ENCODE results near the gene CHST6.
"Not testable (repeated sequence)": the region's sequence is repeated elsewhere in the genome, so short reads cannot be mapped to it uniquely, and the experiment has no call there.

The CHST6 gene

DNA sequence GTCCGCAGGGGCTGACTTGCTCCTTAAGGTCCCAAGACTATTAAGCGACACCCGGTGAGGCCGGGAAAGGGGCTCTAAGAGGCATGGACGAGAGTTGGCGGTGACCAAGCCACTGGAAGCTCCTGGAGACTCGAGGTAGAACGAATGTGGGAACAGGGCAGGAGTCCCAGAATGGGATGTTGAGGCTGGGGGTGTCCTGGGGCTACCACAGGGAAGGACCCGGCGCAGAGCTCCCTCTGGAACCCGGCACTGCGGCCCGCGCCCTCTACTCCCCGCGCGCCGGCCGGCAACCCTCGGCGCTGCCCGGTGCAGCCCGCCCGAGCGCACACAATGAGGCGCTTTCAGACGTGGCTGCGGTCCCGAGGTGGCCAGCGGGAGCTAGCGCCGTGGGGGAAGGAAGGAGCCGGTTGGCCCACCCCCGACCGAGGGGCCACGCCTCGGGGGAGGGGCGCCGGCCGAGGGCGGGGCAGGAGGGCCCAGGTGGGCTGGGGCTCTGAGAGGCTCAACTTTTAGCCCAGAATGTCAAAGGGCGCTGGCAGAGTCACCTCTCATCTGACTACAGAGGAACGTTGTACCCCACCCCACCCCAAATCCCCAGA lies at the start of gene CHST6:
CHST6 (minus strand) TSS at position 366 of the 599 bp plus-strand sequence. CDS start 15,613 bp downstream, outside the sequence.
- peak; percentile 81 for DNase-seq (ENCODE audit: low spot score)

DNA sequence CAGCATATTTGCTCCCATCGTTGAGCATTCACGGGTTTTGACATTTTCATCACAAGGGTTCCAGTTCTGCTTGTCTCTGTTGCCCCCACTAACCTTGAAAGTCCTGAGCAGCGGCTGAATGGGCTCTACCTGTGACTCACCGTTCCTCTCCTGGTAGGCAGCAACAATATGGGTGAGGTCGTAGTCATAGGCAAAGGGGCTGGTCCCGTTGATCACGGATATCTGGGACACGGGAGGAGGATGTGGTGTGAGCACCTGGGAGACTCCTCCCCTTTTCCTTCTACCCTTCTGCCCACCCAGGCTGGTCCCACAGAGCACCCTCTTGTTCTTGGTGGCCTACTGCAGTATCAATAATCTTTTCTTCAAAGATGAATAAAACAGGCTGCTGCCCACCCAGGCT lies 47.2 kb upstream of the CHST6 start:
- DNase-seq (ENCODE audit: low spot score): not testable (repeated sequence)

DNA sequence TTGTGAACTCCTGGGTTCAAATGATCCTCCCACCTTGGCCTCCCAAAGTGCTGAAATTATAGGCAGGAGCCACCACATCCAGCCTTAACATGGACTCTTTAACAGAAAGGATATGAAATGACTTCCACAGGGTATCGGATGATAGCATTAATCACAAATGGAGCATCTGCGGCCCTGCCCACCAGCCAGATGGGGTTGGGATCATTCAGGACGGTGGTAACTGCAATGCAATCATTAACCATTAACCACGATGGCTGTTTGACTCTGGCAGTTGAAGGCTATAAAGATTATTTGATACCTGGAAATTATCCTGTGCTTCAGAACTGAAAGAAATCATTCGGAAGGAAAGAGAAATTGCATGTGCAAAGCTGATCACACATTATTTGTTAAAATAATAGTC lies 46.0 kb upstream of the CHST6 start:
- no peak for DNase-seq (ENCODE audit: low spot score)

DNA sequence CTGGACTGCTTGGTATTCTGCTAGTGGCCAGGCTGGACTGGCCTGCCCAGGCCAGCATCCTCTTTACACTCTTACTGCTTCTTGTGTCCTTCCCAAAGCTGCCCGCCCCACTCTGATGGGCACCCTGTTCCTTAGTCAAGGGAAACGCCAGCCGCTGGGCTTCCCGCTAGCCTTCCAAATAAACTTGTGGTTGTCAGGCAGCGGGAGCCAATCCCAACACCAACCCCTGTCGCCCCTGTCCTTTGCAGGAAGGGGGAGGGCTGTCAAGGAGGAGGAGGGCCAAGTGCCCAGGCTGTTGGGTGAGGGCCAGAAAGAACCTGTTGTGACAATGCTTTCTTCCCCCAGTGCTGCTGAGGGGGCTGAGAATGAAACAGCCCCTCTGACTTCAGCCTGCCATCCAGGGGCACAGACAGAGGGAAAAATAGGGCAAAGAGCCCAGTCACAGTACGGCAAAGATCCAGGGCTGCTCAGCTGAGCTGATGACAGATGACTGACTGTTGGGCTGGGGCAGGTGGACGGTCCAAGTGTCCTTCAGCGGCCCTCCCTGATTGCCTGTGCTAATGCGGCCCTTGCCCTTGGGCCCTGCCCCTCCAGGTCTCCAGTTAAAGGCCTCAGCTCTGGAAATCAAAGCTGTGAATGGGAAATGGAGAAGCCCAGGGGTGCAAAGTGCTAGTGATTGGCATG lies 43.8 kb upstream of the CHST6 start:
- not testable (repeated sequence) for DNase-seq (ENCODE audit: low spot score)

DNA sequence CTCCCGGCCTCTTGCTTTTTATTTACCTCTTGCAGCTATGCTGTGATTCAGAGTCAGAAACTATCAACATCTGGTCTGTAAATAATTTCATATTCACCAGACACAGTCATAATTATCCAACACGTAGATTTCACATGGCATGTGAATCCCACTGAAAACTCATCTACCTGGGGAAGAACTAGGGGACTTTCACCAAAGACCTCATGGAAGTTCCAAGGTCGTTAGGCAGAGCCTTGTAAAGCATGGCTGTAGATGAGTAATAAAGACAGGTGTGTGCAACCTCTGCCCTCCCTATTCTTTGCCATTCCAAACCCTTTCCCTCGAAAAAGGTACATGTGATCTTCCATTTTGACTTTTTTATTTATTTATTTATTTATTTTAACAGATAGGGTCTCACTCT lies 42.5 kb upstream of the CHST6 start:
- DNase-seq (ENCODE audit: low spot score): no peak

DNA sequence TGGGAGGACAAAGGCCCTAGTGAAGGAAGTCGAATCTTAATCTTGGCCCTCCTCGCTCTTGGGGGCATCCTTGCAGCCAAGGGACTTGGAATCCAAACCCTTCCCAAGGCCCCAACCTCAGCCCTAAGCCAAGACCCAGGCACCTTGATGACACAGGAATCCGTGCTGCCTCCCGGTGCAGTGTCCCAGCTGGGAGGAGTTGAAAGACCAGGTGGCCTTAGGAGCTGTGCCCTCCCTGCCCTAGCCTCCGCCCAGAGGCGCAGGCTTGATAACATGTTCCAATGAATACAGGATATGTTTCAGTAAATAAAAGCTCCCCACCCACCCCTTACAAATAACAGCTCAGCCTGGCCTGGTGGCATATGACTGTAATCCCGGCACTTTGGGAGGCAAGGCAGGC lies 40.7 kb upstream of the CHST6 start, which contains the start of gene CHST5:
CHST5 (minus strand) TSS at position 208 of the 400 bp plus-strand sequence. CDS start 5,724 bp downstream, outside the sequence.
- no peak for DNase-seq (ENCODE audit: low spot score)

DNA sequence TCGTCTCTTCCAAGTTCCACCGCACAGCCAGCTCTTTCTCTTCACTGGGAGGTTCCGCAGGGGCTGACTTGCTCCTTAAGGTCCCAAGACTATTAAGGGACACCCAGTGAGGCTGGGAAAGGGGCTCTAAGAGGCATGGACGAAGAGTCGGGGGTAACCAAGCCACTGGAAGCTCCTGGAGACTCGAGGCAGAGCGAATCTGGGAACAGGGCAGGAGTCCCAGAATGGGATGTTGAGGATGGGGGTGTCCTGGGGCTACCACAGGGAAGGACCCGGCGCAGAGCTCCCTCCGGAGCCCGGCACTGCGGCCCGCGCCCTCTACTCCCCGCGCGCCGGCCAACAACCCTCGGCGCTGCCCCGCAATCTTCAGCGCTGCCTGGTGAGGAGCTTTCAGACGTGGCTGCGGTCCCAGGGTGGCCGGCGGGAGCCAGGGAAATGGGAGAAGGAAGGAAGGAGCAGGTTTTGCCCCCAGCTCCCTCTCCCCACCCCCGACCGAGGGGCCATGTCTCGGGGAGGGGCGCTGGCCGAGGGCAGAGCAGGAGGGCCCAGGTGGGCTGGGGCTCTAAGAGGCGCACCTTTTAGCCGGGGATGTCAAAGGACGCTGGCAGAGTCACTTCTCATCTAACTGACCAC lies 40.1 kb upstream of the CHST6 start:
- no peak for DNase-seq (ENCODE audit: low spot score)

DNA sequence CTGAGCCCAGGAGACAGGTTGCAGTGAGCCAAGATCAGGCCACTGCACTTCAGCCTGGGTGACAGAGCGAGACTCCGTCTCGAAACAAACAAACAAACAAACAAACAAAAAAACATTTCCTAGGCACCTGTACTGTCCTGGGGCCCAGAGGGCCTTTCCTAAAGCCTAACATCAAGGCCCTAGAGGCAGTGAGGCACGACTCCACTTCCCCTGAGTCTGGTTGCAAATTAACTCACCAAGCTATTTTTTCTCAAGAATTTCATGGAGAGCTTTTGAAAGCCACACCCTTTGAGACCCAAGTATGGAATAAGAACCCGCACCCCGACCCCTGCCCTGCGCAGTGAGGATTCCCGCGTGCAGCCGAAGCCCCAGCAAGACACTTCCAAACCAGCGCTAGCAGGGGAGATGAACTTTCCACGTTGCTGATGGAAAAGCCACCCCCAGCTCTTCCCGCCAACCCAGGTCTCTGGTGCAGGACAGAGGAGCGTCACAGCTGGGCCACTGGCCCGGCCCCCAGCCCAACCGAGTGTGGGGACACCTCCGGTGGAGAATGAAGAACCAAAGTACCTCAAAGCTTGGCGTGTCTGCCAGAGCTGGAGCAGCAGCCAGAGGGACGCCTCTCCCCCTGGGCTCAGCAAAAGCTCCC lies 39.4 kb upstream of the CHST6 start:
- no peak for DNase-seq (ENCODE audit: low spot score)

DNA sequence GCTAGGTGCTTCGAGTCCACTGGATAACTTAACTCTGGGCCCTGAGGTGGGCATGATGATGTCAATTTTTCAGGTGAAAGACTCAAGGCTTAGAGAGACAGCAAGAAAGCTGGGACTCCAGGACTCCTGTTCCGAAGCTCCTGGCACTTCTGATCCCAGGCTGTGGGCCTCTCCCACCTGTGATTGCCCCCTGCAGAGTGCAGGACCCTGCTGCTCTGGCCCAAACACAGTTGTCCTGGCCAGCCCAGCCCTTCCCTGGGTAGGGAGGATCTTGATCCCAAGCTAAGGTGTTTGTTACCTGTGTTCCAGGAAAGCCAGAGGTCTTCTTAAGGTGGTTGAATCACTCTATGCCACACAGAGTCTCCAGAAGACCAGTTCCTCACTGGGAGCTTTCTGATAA lies 37.5 kb upstream of the CHST6 start:
- DNase-seq (ENCODE audit: low spot score): no peak

DNA sequence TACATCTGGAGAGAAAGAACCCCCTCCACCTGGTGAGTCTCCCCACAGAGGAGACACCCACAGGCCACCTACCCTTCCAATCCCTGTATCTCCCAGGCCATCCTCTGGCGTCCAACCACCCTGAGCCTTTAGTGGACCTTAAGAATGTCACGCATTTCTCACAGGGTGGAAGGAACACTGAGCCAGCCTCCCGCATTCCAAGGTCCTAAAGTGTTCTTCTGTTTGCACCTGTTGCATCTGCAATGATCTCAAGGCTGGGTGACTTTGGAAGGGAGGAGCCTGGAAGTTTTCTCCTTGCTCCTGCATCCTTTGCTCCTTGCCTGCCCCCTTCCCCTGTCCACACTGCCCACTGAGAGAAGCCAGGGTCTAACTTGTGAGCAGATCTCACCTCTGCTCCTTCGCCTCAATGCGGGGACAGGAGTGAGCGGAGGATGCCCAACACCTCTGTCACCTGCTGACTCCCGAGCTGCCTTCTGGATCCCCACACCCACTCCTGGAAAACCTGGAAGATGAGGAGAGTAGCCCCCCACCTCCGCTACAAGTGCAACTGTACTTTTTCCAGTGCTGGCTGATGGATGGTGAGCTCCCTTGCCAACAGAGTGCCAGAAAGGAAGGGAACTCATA lies 37.0 kb upstream of the CHST6 start:
- DNase-seq (ENCODE audit: low spot score): no peak

DNA sequence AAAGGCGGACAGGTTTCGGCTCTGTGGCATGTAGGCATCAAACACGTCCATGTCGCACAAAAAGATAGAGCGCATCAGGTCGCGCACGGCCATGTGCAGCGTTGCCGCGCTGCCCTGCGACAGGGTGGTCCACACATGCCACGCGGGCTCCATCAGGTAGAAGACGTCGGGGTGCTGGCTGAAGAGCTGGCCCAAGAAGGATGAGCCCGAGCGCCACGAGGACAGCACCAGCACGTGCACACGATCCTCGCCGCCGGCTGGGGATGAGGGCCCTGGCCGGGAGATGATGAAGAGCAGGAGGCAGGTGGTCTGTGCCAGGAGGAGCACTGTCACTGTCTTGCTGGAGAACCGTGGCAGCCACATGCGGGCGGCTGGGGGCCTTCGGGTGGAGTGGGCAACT lies 34.7 kb upstream of the CHST6 start:
- DNase-seq (ENCODE audit: low spot score): no peak

DNA sequence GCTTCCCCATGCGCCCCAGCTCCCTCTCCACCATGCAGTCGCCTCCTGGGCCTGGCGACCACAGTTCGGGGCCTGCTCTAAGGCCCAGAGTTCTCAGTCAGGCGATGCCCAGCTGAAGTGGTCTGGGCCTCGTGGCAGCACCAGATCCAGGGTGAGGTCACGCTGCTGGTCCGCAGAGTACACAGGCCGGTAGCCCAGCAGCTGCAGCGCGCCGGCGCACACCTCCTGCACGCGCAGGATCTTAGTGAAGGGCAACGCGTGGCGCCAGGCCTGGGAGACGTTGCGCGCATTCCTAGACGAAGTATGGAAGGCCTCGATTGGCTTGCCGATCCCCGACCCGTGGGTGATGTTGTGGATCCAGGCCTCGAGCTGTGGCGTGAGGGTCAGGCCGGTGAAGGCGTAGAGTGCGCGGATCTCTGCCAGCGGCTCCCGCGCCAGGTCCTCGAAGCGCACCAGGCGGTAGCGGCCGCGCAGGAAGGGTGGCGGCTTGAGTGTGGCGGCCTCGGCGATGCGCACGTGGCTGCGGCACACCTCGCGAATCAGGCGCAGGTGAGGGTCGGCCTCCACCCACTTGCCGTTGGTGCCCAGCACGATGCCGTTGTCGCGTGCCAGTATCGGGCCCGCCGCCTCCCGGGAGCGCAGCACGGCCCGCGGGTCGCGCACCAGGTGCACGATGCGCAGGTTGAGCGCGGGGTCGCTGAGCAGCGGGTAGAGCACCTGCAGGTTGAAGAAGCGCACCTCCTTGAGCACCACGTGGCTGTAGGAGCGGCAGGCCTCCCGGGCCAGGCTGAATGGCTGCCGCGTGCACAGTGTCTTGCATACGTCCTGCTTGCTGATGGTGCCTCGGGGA lies 34.0 kb upstream of the CHST6 start:
- DNase-seq (ENCODE audit: low spot score): no peak

DNA sequence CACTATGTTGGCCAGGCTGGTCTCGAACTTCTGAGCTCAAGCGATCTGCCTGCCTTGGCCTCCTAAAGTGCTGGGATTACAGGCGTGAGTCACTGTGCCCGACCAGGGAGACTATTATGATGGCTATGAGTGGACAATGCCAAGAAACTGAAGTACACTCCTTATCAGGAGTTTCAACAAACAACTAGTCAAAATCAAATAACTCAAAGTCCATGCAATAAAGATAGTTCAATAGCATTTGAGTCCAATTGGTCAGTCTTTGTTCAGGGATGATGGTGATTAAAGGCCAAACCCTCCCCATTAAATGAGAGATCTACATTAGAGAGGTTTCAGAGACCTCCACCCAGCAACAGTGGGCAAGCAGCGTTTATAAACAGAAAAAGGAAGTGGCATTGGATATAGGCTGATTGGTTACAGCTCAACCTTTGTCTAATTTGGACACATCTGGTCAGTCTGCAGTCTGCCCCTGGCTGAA lies 32.6 kb upstream of the CHST6 start:
- DNase-seq (ENCODE audit: low spot score): no peak

DNA sequence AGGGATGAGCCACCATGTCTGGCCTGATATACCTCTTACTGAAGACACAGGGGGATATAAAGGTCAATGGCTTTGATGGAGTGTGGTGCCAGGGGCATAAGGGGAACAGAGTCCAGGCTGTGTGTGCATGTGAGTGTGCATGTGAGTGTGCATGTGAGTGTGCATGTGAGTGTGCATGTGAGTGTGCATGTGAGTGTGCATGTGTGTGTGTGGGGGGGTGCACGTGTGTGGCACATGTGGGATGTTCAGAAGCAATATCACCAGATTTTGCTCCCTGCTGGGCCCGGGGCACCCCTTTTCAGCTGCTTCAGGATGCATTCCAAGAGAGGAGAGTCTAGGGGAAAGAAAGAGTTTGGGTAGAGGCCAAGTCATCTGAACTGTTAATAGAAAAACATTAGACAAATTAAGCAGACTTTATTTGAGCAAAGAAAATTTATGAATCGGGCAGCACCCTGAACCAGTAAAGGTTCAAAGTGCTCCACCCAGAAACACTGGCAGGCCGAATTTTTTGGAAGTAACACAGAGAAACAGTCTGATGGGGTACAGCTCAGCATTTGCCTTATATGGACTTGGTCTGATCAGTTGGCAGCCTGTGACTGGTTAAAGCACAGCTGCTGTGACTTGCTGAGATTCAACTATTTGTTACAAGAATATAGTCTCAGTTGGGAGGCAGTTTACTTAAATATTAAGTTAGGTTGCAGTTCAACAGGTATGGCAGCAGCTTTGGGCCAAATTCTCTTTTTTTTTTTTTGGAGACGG lies 31.0 kb upstream of the CHST6 start:
- DNase-seq (ENCODE audit: low spot score): no peak

DNA sequence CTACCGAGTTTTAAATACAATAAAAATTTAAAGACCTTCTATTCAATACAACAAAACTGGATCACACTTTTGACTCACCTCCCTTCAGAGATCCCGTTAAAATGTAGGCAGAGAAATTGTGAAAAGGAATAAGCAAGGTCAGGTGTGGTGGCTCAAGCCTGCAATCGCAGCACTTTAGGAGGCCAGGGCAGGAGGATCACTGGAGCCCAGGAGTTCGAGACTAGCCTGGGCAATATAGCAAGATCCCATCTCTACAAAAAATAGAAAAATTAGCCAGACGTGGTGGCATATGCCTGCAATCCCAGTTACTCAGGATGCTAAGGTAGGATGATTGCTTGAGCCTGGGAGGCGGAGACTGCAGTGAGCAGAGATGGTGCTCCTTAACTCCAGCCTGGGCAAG lies 23.9 kb upstream of the CHST6 start:
- DNase-seq (ENCODE audit: low spot score): no peak

DNA sequence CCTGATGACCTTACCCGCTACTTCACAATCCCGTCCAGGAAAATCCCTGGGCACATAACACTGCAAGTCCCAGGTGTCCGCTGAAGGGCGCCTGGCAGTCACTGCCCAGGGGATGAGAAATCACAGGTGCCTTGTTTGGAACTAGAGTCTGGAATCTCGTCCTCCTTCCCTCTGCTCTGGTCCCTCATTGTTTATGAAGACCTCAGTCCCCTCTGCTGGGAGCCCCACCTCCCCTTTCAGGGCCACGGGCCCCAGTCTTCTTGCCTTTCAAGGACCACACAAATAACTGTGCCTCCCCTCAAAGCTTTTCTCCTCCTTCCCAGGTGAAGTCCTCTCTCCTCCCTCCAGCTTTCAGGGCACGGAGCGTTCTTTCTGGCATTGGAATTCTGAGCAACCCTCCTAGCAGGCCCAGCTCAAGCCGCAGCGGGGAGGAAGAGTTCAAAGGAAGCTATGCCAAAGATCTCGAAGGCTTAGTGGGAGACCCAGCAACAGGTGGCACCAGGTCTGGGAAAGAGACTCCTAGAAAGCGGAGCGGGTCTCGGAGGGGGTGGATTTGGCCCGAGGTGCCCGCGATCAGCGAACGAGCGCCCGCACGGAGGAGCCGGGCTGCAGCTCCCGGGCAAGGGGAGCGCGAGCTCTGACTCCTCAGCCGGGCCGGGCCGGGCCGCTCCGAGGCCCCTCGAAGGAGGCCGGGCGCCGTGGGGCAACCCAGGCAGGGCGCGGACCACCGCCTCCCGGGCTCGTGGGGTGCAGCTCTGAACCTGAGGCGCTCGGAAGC lies 21.1 kb upstream of the CHST6 start:
- peak; percentile 71 for DNase-seq (ENCODE audit: low spot score)

DNA sequence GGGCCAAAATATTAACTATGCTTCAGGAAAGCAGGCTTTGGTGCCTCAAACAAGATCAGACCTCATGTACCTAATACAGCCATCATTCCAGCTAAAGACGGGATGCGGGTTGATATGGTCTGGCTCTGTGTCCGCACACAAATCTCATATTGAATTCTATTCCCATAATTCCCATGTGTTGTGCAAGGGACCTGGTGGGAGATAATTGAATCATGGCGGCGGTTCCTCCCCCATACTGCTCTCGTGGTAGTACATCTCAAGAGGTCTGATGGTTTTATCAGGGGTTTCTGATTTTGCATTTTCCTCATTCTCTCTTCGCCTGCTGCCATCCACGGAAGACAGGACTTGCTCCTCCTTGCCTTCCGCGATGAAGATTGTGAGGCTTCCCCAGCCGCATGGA lies 19.1 kb upstream of the CHST6 start:
- DNase-seq (ENCODE audit: low spot score): no peak

DNA sequence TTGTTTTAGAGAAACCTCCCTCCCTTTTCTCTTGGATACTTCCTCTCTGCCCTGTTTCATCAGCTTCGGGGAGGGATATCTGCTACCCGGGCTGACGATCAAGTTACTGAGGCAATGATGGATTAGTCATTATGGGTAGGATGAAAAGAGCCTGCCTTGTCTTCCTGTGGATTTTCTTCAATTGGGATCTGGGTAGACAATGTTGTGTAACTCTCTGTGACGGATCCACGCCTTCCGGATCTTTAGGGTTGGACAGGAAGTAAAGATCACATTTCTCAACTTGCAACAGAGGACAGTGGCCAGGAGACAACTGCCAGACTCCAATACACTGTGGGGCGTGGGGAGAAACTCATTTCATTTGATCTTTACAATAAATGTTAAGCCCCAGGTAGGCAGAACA lies 11.3 kb upstream of the CHST6 start:
- no peak for DNase-seq (ENCODE audit: low spot score)

DNA sequence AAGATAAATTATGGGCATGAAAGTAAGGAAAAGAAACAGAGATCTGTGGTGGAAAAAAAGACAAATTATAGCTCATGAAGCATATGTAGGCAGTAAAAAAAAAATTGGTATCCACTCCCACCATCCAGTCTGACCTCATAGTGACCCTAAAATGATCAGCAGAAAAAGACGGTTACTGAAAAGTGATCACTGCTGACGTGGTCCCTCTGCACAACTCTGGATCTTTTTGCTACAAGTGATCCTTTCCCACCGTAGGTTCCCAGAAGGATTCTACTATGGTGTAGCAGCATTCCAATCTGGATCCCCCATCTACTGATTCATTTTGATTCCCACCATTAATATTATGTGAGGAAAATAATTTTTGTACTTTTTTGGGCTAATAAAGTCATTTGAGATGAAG lies 10.9 kb upstream of the CHST6 start:
- no peak for DNase-seq (ENCODE audit: low spot score)

DNA sequence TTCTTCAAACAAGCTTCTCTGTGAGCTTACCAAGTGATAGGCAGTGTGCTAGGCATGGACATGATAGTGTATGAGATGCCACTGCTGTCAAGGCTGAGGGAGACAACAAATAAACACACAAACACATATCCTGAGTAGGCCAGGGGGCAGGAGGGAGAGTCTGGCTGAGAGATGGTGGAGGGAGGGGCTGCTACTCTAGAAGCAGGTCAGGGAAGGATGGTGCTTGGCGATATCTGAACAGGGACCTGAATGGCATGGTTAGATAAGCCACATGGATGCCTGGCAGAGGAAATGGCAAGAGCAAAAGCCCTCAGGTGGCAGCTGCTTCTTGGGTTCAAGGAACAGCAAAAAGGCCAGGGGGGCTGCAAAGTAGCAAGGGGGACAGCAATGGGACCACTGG lies 8.6 kb upstream of the CHST6 start:
- no peak for DNase-seq (ENCODE audit: low spot score)

All from ecto neural progenitor cell (in vitro differentiated cells).